ENCODE results near the gene EML1.
"Not testable (repeated sequence)": the region's sequence is repeated elsewhere in the genome, so short reads cannot be mapped to it uniquely, and the experiment has no call there.

Gene EML1

DNA sequence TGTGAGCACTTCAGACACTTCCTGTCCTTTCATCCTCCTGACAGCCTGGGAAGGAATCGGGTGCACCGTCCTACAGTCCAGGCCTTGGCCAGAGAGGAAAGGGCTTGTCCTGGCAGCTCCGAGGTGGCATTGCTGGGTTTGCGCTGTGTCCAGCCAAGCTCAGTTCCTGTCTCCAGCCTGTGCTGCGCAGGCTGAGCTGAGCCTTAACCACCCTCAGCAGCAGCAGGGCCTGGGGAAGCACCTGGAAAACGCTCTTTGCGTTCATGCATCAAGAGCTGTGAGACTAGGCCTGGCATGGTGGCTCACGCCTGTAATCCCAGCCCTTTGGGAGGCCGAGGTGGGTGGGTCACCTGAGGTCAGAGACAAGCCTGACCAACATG, 33.7 kb upstream of the EML1 start:
- no peak for ATAC-seq (replicated peaks; ENCODE audit: extremely low read depth, poor library complexity, severe bottlenecking)
- Mint-ChIP-seq H3K4me1 (no peaks in the 10 kb centered on the region), H3K27me3 (peaks cover 75% of the 10 kb centered on the region), H3K36me3 (ENCODE audit: insufficient read depth) (no peaks in the 10 kb centered on the region), H3K27ac (ENCODE audit: low read depth) (no peak overlapping the region), H3K9me3 (no peaks in the 10 kb centered on the region), H3K4me3 (no peak overlapping the region)
- DNase-seq (ENCODE audit: low spot score in 2 of 2), result no peak

- no peak for DNase-seq (ENCODE audit: low spot score in 2 of 2)
- Mint-ChIP-seq H3K27ac (ENCODE audit: low read depth) (no peak overlapping the region), H3K27me3 (peaks cover 64% of the 10 kb centered on the region), H3K4me3 (no peak overlapping the region), H3K4me1 (no peaks in the 10 kb centered on the region), H3K36me3 (ENCODE audit: insufficient read depth) (no peaks in the 10 kb centered on the region), H3K9me3 (no peaks in the 10 kb centered on the region)
- ATAC-seq (replicated peaks; ENCODE audit: extremely low read depth, poor library complexity, severe bottlenecking), result no peak
These were observed 32.4 kb upstream of the EML1 start for GRCh38 chr14:99760817-99761216.

- not testable (repeated sequence) for ATAC-seq (replicated peaks; ENCODE audit: extremely low read depth, poor library complexity, severe bottlenecking)
These were observed 30.3 kb upstream of the EML1 start for GRCh38 chr14:99762911-99763310.

DNA sequence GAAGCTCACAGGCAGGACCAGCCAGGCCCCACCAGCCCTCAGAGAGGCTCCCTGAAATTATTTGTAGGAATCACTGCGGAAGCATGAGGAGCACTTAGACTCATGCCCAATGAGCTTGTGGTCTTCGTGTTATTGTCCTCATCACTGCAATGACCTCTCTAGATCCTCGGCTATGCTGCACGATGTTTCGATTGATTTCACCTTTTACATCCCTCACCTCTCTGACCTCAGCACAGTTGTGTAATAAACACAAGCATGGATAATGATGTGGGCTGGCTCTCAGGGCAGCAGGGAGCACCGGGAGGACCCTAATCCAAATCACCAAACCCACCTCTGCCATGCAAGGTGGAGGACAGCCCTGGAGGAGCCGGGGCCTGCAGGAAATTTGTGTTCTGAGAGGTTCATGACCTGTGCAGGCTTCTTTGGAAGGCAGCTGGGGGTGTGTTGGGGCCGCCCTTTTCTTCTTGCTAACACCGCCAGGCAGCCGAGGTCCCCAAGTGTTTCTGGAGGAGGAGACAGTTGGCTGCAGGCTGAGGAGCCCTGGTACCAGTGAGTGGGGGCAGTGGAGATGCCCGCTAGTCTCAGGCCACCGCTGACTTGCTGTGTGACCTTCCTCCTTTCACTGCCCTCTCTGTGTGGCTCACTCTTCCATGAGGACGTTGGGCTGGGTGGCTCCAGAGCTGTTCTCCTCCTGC, 29.5 kb upstream of the EML1 start:
- no peak for ATAC-seq (replicated peaks; ENCODE audit: extremely low read depth, poor library complexity, severe bottlenecking)
- H3K27me3 Mint-ChIP-seq, result peaks cover 49% of the 10 kb centered on the region

More at GRCh38 chr14:99762911-99763310, 30.3 kb upstream of the EML1 start:
- H3K36me3 Mint-ChIP-seq (ENCODE audit: insufficient read depth); H3K4me1 Mint-ChIP-seq; H3K4me3 Mint-ChIP-seq; H3K9me3 Mint-ChIP-seq; H3K27ac Mint-ChIP-seq (ENCODE audit: low read depth); DNase-seq (ENCODE audit: low spot score in 2 of 2): not testable (repeated sequence)
- peaks cover 50% of the 10 kb centered on the region for H3K27me3 Mint-ChIP-seq

DNA sequence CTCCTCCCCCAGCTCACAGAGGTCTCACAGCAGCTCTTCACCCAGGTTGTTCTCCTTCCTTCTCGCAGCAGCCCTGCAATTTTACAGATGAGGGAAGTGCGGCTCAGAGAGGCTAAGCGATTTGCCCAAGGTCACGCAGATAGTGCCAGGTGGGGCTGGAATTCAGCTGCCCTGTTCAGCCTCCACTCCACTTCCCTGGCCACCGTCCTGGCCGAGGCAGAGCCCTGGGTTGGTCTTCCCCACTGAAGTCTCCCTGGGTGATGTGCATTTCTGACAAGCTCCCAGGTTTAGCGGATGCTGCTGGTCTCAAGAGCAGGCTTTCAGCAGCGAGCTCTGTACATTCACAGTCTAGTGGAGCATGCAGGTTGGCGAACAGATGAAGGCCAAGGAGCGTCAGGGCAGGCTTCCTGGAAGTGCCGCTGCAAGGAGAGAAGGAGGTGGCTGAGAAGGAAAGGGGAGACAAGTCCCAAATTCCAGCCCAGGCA, 28.9 kb upstream of the EML1 start:
- no peaks in the 10 kb centered on the region for H3K4me1 Mint-ChIP-seq
- no peak overlapping the region for H3K27ac Mint-ChIP-seq (ENCODE audit: low read depth)
- no peak for DNase-seq (ENCODE audit: low spot score in 2 of 2)
- H3K36me3 Mint-ChIP-seq (ENCODE audit: insufficient read depth), result no peaks in the 10 kb centered on the region
- no peak for ATAC-seq (replicated peaks; ENCODE audit: extremely low read depth, poor library complexity, severe bottlenecking)
- no peaks in the 10 kb centered on the region for H3K9me3 Mint-ChIP-seq
- H3K27me3 Mint-ChIP-seq, result peaks cover 43% of the 10 kb centered on the region
- H3K4me3 Mint-ChIP-seq, result no peak overlapping the region

More for the DNA sequence above, 29.5 kb upstream of the EML1 start:
- Mint-ChIP-seq H3K4me1 (no peaks in the 10 kb centered on the region), H3K27ac (ENCODE audit: low read depth) (no peak overlapping the region), H3K4me3 (no peak overlapping the region), H3K9me3 (no peaks in the 10 kb centered on the region), H3K36me3 (ENCODE audit: insufficient read depth) (no peaks in the 10 kb centered on the region)
- DNase-seq (ENCODE audit: low spot score in 2 of 2), result no peak

- Mint-ChIP-seq H3K27me3 (peaks cover 59% of the 10 kb centered on the region), H3K36me3 (ENCODE audit: insufficient read depth) (no peaks in the 10 kb centered on the region), H3K4me1 (no peaks in the 10 kb centered on the region), H3K27ac (ENCODE audit: low read depth) (no peak overlapping the region), H3K4me3 (no peak overlapping the region), H3K9me3 (no peaks in the 10 kb centered on the region)
- ATAC-seq (replicated peaks; ENCODE audit: extremely low read depth, poor library complexity, severe bottlenecking), result no peak
- DNase-seq (ENCODE audit: low spot score in 2 of 2), result no peak
These were observed 24.8 kb upstream of the EML1 start for GRCh38 chr14:99768381-99768780.

DNA sequence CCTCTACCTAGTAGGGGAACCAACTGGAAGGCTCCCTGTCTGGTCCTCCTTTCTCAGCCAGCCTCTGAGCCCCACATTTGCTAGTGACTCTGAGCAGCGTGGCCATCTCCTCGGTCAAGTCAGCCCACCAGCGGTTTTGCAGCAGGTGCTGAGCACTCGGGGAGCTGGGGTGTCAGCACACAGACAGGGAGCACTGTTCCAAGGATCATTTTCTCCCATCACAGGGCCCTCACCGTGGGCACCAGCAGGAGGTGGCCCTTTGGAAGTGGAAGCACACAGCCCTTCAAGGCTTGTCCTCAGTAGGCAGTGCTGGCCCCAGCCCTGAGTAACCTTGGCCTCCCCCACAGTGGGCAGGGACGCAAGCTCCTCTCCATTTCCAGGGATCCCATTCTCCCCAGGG, 24.1 kb upstream of the EML1 start:
- Mint-ChIP-seq H3K27me3 (peaks cover 63% of the 10 kb centered on the region), H3K9me3 (no peaks in the 10 kb centered on the region), H3K36me3 (ENCODE audit: insufficient read depth) (no peaks in the 10 kb centered on the region), H3K27ac (ENCODE audit: low read depth) (no peak overlapping the region), H3K4me3 (no peak overlapping the region), H3K4me1 (no peaks in the 10 kb centered on the region)
- ATAC-seq (replicated peaks; ENCODE audit: extremely low read depth, poor library complexity, severe bottlenecking), result no peak
- DNase-seq (ENCODE audit: low spot score in 2 of 2), result no peak

- no peaks in the 10 kb centered on the region for H3K9me3 Mint-ChIP-seq
- H3K36me3 Mint-ChIP-seq (ENCODE audit: insufficient read depth), result no peaks in the 10 kb centered on the region
- H3K27me3 Mint-ChIP-seq, result peaks cover 65% of the 10 kb centered on the region
- H3K4me3 Mint-ChIP-seq, result no peak overlapping the region
- H3K4me1 Mint-ChIP-seq, result no peaks in the 10 kb centered on the region
- H3K27ac Mint-ChIP-seq (ENCODE audit: low read depth), result no peak overlapping the region
- DNase-seq (ENCODE audit: low spot score in 2 of 2), result no peak
- ATAC-seq (replicated peaks; ENCODE audit: extremely low read depth, poor library complexity, severe bottlenecking), result no peak
These were observed 23.4 kb upstream of the EML1 start for GRCh38 chr14:99769799-99770198.

- no peak overlapping the region for H3K4me3 Mint-ChIP-seq
- H3K4me1 Mint-ChIP-seq, result no peaks in the 10 kb centered on the region
- H3K36me3 Mint-ChIP-seq (ENCODE audit: insufficient read depth), result peaks cover 2% of the 10 kb centered on the region
- DNase-seq (ENCODE audit: low spot score in 2 of 2) (no peak), ATAC-seq (replicated peaks; ENCODE audit: extremely low read depth, poor library complexity, severe bottlenecking) (no peak)
- H3K9me3 Mint-ChIP-seq, result no peaks in the 10 kb centered on the region
- no peak overlapping the region for H3K27ac Mint-ChIP-seq (ENCODE audit: low read depth)
- peaks cover 83% of the 10 kb centered on the region for H3K27me3 Mint-ChIP-seq
These were observed 20.6 kb upstream of the EML1 start for GRCh38 chr14:99772371-99773283.

DNA sequence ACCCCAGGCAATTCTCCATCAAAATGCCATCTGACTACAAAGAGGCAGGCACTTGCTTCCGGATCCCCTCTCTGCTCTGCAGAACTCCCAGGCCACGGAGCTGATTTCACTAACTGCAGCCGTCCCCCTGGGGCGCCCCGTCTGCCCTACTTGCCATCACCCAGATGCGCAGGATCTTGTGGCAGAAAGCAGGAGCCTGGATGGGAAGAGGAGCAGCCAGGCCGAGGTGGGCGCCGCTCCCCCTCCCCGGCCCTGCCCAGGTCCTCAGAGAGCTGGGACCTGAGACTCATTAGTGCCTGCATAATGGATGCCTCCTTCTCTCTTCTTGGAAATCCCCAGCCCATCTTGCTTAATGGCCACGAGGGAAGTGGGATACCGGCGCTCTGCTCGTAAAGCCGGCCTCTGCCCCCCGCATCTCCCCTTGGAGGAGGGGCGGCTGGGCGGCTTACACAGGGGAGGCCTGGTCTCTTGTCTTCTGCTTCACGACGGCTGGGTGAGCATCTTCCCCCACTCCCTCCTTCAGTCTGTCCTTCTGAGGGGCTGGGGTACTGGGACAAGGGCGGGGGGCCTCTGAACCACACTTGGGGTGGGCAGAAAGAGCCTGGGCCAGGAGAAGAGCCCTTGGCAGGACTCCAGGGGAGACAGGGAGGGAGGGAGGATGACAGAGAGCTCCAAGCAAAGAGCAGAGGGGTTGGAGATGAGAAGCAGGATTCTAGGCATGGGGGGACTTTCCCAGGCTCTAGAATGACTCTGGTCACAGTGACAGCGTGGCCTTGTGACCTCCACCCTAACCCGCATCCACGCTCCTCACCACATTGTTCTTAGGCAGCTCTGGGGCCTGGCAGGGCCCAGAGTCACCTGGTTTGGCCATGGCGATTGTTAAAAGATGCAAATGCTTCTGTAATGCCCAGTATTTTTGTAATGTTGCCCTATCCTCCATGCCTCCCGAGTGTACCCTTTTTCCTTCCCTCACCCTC, 19.4 kb upstream of the EML1 start:
- H3K9me3 Mint-ChIP-seq, result no peaks in the 10 kb centered on the region
- H3K4me3 Mint-ChIP-seq, result no peak overlapping the region
- no peak overlapping the region for H3K27ac Mint-ChIP-seq (ENCODE audit: low read depth)
- peaks cover 2% of the 10 kb centered on the region for H3K36me3 Mint-ChIP-seq (ENCODE audit: insufficient read depth)
- H3K27me3 Mint-ChIP-seq, result peaks cover 86% of the 10 kb centered on the region
- no peaks in the 10 kb centered on the region for H3K4me1 Mint-ChIP-seq
- DNase-seq (ENCODE audit: low spot score in 2 of 2), result no peak
- no peak for ATAC-seq (replicated peaks; ENCODE audit: extremely low read depth, poor library complexity, severe bottlenecking)

DNA sequence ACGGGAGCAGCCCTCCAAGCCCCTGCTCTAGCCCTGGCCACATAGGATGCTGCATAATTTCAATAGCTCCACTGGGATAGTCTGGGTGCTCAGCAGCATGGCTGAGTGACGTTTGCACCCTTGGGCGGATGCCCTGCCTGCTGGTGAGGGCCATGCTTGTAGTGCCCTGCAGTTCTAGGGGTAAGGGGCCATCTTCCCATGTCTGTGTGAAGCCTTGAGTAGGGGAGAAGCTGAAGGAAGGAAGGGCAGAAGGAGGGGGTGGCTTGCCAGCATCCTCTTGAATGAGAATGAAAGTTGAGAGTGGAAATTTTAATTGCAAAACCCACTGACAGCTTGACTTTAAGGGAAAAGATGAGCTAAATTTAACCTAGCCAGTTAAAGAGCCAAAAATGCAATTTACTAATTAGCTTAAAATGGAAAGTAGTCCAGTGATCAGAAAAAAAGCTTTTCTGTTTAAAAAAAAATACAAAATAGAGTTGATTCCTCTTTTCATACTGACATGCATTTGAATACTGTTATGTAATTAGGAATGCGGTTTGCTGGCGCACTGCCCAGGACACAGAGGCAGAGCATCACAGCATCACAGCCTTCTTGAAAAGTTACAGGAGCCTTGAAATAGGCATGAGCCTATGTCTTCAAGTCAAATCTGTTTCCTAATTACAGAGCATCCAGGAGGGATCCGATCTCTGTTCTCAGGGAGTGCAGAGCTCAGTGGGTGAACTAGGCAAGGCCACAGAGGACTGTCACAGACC, 18.5 kb upstream of the EML1 start:
- DNase-seq (ENCODE audit: low spot score in 2 of 2), result no peak
- H3K9me3 Mint-ChIP-seq, result no peaks in the 10 kb centered on the region
- H3K36me3 Mint-ChIP-seq (ENCODE audit: insufficient read depth), result peaks cover 2% of the 10 kb centered on the region
- peaks cover 90% of the 10 kb centered on the region for H3K27me3 Mint-ChIP-seq
- no peak for ATAC-seq (replicated peaks; ENCODE audit: extremely low read depth, poor library complexity, severe bottlenecking)
- H3K27ac Mint-ChIP-seq (ENCODE audit: low read depth), result no peak overlapping the region
- H3K4me3 Mint-ChIP-seq, result no peak overlapping the region
- H3K4me1 Mint-ChIP-seq, result no peaks in the 10 kb centered on the region

- Mint-ChIP-seq H3K36me3 (ENCODE audit: insufficient read depth) (peaks cover 2% of the 10 kb centered on the region), H3K9me3 (no peaks in the 10 kb centered on the region), H3K4me3 (no peak overlapping the region), H3K27me3 (peaks cover 90% of the 10 kb centered on the region), H3K27ac (ENCODE audit: low read depth) (no peak overlapping the region), H3K4me1 (no peaks in the 10 kb centered on the region)
- ATAC-seq (replicated peaks; ENCODE audit: extremely low read depth, poor library complexity, severe bottlenecking) (no peak), DNase-seq (ENCODE audit: low spot score in 2 of 2) (no peak)
These were observed 17.9 kb upstream of the EML1 start for GRCh38 chr14:99775351-99775750.

Measured in central memory CD8-positive, alpha-beta T cell (primary cell).